Mucosa of descending colon (tissue), 3 donors: Measurements from ENCODE around the gene MCC. TPM values are rescaled to one million over a fixed set of nuclear protein-coding genes. Genes with fewer than 3 reads are reported as not detected.

Experiments
- ATAC-seq: fragments of 200-7000 bp; cut with Tn5 transposase; one replicate; pipeline ENCODE4 v1.9.1; 2020; ENCODE audit warnings: mild to moderate bottlenecking, moderate library complexity
- DNase-seq, 3 donors: peaks; one replicate each; pipeline ENCODE4 v3.0.0-alpha.2; 2020
- H3K36me3 ChIP-seq: fragments of 200-600 bp; one replicate; pipeline ENCODE4 v1.8.0; 2021; ENCODE audit warnings: low read depth, mild to moderate bottlenecking
- H3K4me1 ChIP-seq: fragments of 200-600 bp; one replicate; pipeline ENCODE4 v1.8.0; 2021; ENCODE audit warnings: low read depth, mild to moderate bottlenecking
- H3K4me3 ChIP-seq: fragments of 200-600 bp; one replicate; pipeline ENCODE4 v1.8.0; 2021; ENCODE audit warnings: mild to moderate bottlenecking
- H3K9me3 ChIP-seq: fragments of 200-600 bp; one replicate; pipeline ENCODE4 v1.8.0; 2021; ENCODE audit warnings: mild to moderate bottlenecking
- intact Hi-C, 2 donors: fragments of 100-400 bp; cut with DNase I in 1 of 2; cut with micrococcal nuclease in 1 of 2; formaldehyde crosslinking; loops; one replicate each; pipeline versions ENCODE4 v1.11.0 to v1.11.1; 2022; cut with DNase I, micrococcal nuclease
- total RNA-seq, 3 donors: library from RNA; stranded (reverse); fragmentation: NEBNext Ultra II Directional in 2 of 3; extraction: Animal tissue kit (Norgen Biotek cat#: 25700) in 2 of 3; gene quantifications; one replicate each; pipeline versions ENCODE4 v1.2.1 to v1.2.4, GENCODE V29; 2021 to 2023
- TF ChIP-seq, protein P1 (sequence below): fragments of 200-600 bp; IDR thresholded peaks from one replicate; pipeline ENCODE4 v1.8.0; 2022; ENCODE audit warnings: antibody characterized with exemption, mild to moderate bottlenecking
- donor health status: DM: no; HTN: no; CAD: no; lungs with moderate emphysema.
- donor health status: DM: no; HTN: no; CAD: no.
- donor health status: DM: no; HTN: yes; CAD: no.

The MCC gene
- total RNA-seq, 3 donors from 2014 or later, result 1.5 to 7.4 (median 4.4) TPM

DNA sequence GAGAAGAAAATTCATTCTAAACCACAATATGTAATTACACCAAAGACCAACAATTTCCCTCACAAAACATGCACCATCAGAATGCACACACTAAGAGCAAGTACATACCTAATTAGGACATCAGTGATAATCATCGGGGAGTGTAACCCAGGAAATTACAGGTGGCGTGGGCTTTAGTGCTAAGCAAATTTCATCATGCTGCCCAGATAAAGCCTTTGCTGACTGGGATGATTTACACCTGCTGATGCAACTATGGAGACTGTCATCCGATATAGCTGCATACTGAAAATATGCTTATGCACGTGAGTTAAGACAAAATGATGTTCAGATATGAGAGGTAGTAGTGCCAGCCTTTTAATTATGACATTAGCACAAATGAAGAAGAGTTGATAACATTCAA, 388.4 kb downstream of the MCC start:
- intact Hi-C loops, result no loop called here
- Histone ChIP-seq H3K4me3 (no peak overlapping the region), H3K36me3 (no peaks in the 10 kb centered on the region), H3K4me1 (no peaks in the 10 kb centered on the region), H3K9me3 (no peaks in the 10 kb centered on the region)
- no peak for ATAC-seq
- no peak for DNase-seq
- TF ChIP-seq, protein P1, sequence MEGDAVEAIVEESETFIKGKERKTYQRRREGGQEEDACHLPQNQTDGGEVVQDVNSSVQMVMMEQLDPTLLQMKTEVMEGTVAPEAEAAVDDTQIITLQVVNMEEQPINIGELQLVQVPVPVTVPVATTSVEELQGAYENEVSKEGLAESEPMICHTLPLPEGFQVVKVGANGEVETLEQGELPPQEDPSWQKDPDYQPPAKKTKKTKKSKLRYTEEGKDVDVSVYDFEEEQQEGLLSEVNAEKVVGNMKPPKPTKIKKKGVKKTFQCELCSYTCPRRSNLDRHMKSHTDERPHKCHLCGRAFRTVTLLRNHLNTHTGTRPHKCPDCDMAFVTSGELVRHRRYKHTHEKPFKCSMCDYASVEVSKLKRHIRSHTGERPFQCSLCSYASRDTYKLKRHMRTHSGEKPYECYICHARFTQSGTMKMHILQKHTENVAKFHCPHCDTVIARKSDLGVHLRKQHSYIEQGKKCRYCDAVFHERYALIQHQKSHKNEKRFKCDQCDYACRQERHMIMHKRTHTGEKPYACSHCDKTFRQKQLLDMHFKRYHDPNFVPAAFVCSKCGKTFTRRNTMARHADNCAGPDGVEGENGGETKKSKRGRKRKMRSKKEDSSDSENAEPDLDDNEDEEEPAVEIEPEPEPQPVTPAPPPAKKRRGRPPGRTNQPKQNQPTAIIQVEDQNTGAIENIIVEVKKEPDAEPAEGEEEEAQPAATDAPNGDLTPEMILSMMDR, result no peak

DNA sequence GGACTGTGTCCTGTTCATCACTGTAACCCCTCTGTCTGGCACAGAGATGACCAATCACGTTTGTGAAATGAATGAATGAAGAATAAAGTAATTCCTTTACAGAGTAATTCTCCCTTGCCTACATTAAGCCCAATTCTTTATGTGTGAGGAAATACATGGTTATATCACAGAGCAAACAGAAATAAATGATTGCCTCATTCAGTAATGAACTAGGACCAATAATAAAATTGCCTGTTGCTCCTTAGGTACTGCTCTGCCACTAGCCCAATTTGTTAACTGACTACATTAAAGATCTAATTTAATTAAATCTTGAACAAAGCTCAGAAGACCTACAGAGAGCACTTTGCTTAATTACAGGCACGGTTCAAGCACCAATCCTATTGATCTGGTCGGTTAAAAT, 389.9 kb downstream of the MCC start:
- TF ChIP-seq, protein P1, result no peak
- Histone ChIP-seq H3K4me1 (no peaks in the 10 kb centered on the region), H3K4me3 (no peak overlapping the region), H3K9me3 (no peaks in the 10 kb centered on the region), H3K36me3 (no peaks in the 10 kb centered on the region)
- intact Hi-C loops, result no loop called here
- DNase-seq (no peak), ATAC-seq (no peak)

DNA sequence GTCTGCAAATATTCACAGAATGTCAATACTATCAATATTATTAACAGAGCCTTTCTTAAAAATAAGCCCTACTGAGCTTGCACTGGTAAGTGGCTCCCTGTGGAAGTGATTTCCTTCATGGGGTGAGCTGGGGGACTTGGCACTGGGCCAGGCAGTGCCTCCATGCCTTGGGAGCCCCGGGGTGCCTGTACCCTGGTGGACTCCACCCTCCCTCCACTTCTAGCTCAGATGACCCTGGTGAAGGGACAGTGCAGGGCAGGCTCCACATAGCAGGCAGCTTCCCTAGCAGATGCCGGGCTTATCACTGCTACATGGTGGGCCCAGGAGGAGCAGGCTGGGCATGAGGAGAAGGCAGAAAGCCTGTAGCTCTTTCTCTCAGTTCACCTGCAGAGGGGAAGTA, 392.4 kb downstream of the MCC start:
- intact Hi-C loops, result no loop called here
- TF ChIP-seq, protein P1, result no peak
- Histone ChIP-seq H3K4me1 (no peaks in the 10 kb centered on the region), H3K9me3 (no peaks in the 10 kb centered on the region), H3K36me3 (no peaks in the 10 kb centered on the region), H3K4me3 (no peak overlapping the region)
- ATAC-seq, result no peak
- DNase-seq, result no peak

DNA sequence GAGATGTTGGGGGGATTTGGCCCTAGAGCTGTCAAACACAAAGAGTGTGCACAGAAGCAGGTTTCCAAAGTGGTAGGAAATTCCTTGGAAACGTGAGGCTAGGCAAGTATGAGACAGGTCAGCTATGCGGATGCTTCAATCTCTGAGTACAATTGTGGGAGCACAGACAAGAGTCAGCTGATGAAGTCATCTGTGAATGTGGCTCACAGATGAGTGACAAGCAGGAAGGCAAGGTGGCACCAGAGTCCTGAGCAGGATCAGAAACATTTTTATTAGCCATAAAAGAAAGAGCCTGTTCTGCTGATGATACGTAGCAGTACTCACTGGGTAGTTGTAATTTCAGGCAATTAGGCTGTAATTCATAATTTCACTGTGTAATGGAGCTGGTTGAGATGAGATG, 394.7 kb downstream of the MCC start:
- intact Hi-C loops, result no loop called here
- no peak for ATAC-seq

DNA sequence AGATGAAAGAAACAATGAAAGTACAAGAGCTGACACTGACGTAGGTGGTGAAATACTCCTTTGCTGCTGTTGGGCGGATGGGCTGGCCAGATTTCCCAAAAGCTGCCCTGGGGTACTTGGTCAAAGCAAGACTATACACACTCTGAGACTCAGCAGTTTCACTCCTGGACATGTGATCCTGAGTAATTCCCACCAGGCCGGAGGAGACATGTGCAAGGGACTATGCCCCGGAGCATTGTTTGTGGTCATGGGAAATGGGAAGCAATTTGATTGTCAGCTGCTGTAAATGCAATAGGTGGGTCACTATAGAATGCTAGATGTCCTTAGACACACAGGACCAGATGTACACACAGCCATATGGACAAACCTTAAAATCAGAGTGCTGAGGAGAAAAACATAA, 395.6 kb downstream of the MCC start:
- no peaks in the 10 kb centered on the region for H3K36me3 ChIP-seq
- H3K9me3 ChIP-seq, result no peaks in the 10 kb centered on the region
- DNase-seq (peak in 1 of 3 donors; percentile 22), ATAC-seq (peak; percentile 31)
- TF ChIP-seq, protein P1, result no peak
- intact Hi-C loops, result no loop called here
- H3K4me3 ChIP-seq, result no peak overlapping the region
- H3K4me1 ChIP-seq, result no peaks in the 10 kb centered on the region

More for the DNA sequence above, 394.7 kb downstream of the MCC start:
- no peak for DNase-seq
- Histone ChIP-seq H3K9me3 (no peaks in the 10 kb centered on the region), H3K4me3 (no peak overlapping the region), H3K4me1 (no peaks in the 10 kb centered on the region), H3K36me3 (no peaks in the 10 kb centered on the region)
- TF ChIP-seq, protein P1, result no peak

DNA sequence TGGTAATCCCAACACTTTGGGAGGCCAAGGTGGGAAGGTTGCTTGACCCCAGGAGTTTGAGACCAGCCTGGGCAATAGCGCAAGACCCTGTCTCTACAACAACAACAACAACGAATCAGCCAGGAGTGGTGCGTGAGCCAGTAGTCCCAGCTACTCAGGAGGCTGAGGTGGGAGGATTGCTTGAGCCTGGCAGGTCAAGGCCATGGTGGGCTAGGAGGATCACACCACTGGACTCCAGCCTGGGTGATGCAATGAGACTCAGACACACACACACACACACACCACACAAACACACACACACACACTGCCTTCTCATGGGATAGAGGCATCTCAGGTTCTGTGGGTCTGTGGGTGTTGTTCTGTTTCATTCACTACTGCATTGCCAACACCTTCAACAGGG, 396.6 kb downstream of the MCC start:
- H3K4me3 ChIP-seq, result no peak overlapping the region
- intact Hi-C loops, result no loop called here
- H3K36me3 ChIP-seq, result no peaks in the 10 kb centered on the region
- H3K4me1 ChIP-seq, result no peaks in the 10 kb centered on the region
- no peak for DNase-seq
- no peak for ATAC-seq
- TF ChIP-seq, protein P1, result no peak
- no peaks in the 10 kb centered on the region for H3K9me3 ChIP-seq
